Stimulated activated naive CD8-positive, alpha-beta T cell treated with anti-CD3 and anti-CD28 coated beads, Interleukin-15, Interleukin-2, amounts not matched to agents 100 ng/mL and 50 ng/mL, for 24 hours (primary cell): ENCODE measurements around the gene TMEM181.
"Not testable (repeated sequence)": the region's sequence is repeated elsewhere in the genome, so short reads cannot be mapped to it uniquely, and the experiment has no call there.

ENCODE experiments used
- H3K27ac Mint-ChIP-seq: one replicate; pipeline ENCODE4 v1.8.0; 2021; ENCODE audit warnings: mild to moderate bottlenecking, mixed read lengths
- H3K27me3 Mint-ChIP-seq: one replicate; pipeline ENCODE4 v1.8.0; 2021; ENCODE audit warnings: mixed read lengths
- H3K36me3 Mint-ChIP-seq: one replicate; pipeline ENCODE4 v1.8.0; 2021; ENCODE audit warnings: low read depth, mixed read lengths
- H3K4me1 Mint-ChIP-seq: one replicate; pipeline ENCODE4 v1.8.0; 2021; ENCODE audit warnings: low read depth, mixed read lengths
- H3K4me3 Mint-ChIP-seq: one replicate; pipeline ENCODE4 v1.8.0; 2021; ENCODE audit warnings: mild to moderate bottlenecking, mixed read lengths
- H3K9me3 Mint-ChIP-seq: one replicate; pipeline ENCODE4 v1.8.0; 2021; ENCODE audit warnings: mixed read lengths

TMEM181 gene

GRCh38 chr6:158668707-158669103 is 108.8 kb downstream of the TMEM181 start:
- Mint-ChIP-seq H3K4me3 (no peak overlapping the region), H3K27ac (no peak overlapping the region), H3K9me3 (no peaks in the 10 kb centered on the region), H3K36me3 (peaks cover 75% of the 10 kb centered on the region), H3K4me1 (peaks cover 23% of the 10 kb centered on the region), H3K27me3 (no peaks in the 10 kb centered on the region)

- Mint-ChIP-seq H3K27ac (no peak overlapping the region), H3K9me3 (no peaks in the 10 kb centered on the region), H3K36me3 (peaks cover 76% of the 10 kb centered on the region), H3K4me1 (peaks cover 22% of the 10 kb centered on the region), H3K27me3 (no peaks in the 10 kb centered on the region), H3K4me3 (no peak overlapping the region)
Observed at GRCh38 chr6:158669145-158670035, 109.5 kb downstream of the TMEM181 start.

- H3K9me3 Mint-ChIP-seq, H3K27ac Mint-ChIP-seq, H3K4me1 Mint-ChIP-seq, H3K27me3 Mint-ChIP-seq, H3K4me3 Mint-ChIP-seq: not testable (repeated sequence)
- H3K36me3 Mint-ChIP-seq, result peaks cover 68% of the 10 kb centered on the region
Observed at GRCh38 chr6:158672119-158672518, 112.2 kb downstream of the TMEM181 start.

GRCh38 chr6:158672726-158673125 is 112.8 kb downstream of the TMEM181 start:
- H3K27me3 Mint-ChIP-seq, result no peaks in the 10 kb centered on the region
- peaks cover 64% of the 10 kb centered on the region for H3K36me3 Mint-ChIP-seq
- no peaks in the 10 kb centered on the region for H3K9me3 Mint-ChIP-seq
- no peak overlapping the region for H3K27ac Mint-ChIP-seq
- H3K4me1 Mint-ChIP-seq, result peaks cover 3% of the 10 kb centered on the region
- H3K4me3 Mint-ChIP-seq, result no peak overlapping the region

GRCh38 chr6:158674342-158675131 is 114.6 kb downstream of the TMEM181 start:
- peaks cover 12% of the 10 kb centered on the region for H3K4me1 Mint-ChIP-seq
- no peaks in the 10 kb centered on the region for H3K27me3 Mint-ChIP-seq
- H3K9me3 Mint-ChIP-seq, result no peaks in the 10 kb centered on the region
- no peak overlapping the region for H3K4me3 Mint-ChIP-seq
- peaks cover 64% of the 10 kb centered on the region for H3K36me3 Mint-ChIP-seq
- peak overlapping the region; percentile 50 for H3K27ac Mint-ChIP-seq

GRCh38 chr6:158677094-158677493 is 117.2 kb downstream of the TMEM181 start:
- not testable (repeated sequence) for H3K4me3 Mint-ChIP-seq, H3K9me3 Mint-ChIP-seq, H3K27me3 Mint-ChIP-seq
- H3K4me1 Mint-ChIP-seq, result peaks cover 12% of the 10 kb centered on the region
- peak overlapping the region; percentile 11 for H3K27ac Mint-ChIP-seq
- H3K36me3 Mint-ChIP-seq, result peaks cover 74% of the 10 kb centered on the region

- no peak overlapping the region for H3K27ac Mint-ChIP-seq
- H3K4me1 Mint-ChIP-seq, result peaks cover 17% of the 10 kb centered on the region
- H3K36me3 Mint-ChIP-seq, result peaks cover 75% of the 10 kb centered on the region
Observed at GRCh38 chr6:158677906-158678578, 118.2 kb downstream of the TMEM181 start.

GRCh38 chr6:158680015-158680414 is 120.1 kb downstream of the TMEM181 start:
- H3K4me3 Mint-ChIP-seq, result no peak overlapping the region
- no peak overlapping the region for H3K27ac Mint-ChIP-seq
- no peaks in the 10 kb centered on the region for H3K27me3 Mint-ChIP-seq

More at GRCh38 chr6:158677906-158678578, 118.2 kb downstream of the TMEM181 start:
- Mint-ChIP-seq H3K9me3 (no peaks in the 10 kb centered on the region), H3K4me3 (no peak overlapping the region), H3K27me3 (no peaks in the 10 kb centered on the region)

GRCh38 chr6:158680481-158680880 is 120.6 kb downstream of the TMEM181 start:
- Mint-ChIP-seq H3K27me3 (no peaks in the 10 kb centered on the region), H3K9me3 (no peaks in the 10 kb centered on the region), H3K36me3 (peaks cover 73% of the 10 kb centered on the region), H3K27ac (no peak overlapping the region), H3K4me1 (peaks cover 35% of the 10 kb centered on the region), H3K4me3 (no peak overlapping the region)

More at GRCh38 chr6:158680015-158680414, 120.1 kb downstream of the TMEM181 start:
- Mint-ChIP-seq H3K36me3 (peaks cover 75% of the 10 kb centered on the region), H3K4me1 (peaks cover 32% of the 10 kb centered on the region), H3K9me3 (no peaks in the 10 kb centered on the region)

GRCh38 chr6:158684311-158684710 is 124.4 kb downstream of the TMEM181 start:
- Mint-ChIP-seq H3K9me3 (no peaks in the 10 kb centered on the region), H3K4me1 (peaks cover 59% of the 10 kb centered on the region), H3K27me3 (no peaks in the 10 kb centered on the region), H3K27ac (no peak overlapping the region), H3K36me3 (peaks cover 89% of the 10 kb centered on the region), H3K4me3 (no peak overlapping the region)

GRCh38 chr6:158684745-158685324 is 124.9 kb downstream of the TMEM181 start:
- Mint-ChIP-seq H3K27me3 (no peaks in the 10 kb centered on the region), H3K36me3 (peaks cover 90% of the 10 kb centered on the region), H3K9me3 (no peaks in the 10 kb centered on the region), H3K4me3 (no peak overlapping the region), H3K27ac (peak overlapping the region; percentile 31), H3K4me1 (peaks cover 65% of the 10 kb centered on the region)
